ENCODE measurements around the gene ACOT7.

DNA sequence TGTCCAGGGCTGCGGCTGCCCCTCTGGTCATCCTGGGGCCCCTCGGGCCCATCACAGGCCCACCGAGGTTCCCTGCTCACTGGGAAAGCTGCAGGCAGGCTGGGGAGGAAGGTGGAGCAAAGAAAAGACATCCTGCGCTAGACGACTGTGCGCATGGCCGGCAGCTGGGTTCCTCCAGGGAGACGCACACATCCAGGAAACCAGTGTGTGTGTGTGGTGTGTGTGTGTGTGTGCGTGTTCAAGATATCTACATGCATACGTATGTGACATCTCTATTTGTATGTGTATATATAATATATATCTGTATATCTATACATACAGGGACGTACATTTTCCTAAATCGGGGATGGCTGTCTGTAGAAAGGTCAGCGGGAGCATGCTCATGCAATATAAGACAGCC is 63.7 kb downstream of the ACOT7 start:
- TF ChIP-seq, protein P1, sequence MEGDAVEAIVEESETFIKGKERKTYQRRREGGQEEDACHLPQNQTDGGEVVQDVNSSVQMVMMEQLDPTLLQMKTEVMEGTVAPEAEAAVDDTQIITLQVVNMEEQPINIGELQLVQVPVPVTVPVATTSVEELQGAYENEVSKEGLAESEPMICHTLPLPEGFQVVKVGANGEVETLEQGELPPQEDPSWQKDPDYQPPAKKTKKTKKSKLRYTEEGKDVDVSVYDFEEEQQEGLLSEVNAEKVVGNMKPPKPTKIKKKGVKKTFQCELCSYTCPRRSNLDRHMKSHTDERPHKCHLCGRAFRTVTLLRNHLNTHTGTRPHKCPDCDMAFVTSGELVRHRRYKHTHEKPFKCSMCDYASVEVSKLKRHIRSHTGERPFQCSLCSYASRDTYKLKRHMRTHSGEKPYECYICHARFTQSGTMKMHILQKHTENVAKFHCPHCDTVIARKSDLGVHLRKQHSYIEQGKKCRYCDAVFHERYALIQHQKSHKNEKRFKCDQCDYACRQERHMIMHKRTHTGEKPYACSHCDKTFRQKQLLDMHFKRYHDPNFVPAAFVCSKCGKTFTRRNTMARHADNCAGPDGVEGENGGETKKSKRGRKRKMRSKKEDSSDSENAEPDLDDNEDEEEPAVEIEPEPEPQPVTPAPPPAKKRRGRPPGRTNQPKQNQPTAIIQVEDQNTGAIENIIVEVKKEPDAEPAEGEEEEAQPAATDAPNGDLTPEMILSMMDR (conservative IDR thresholded peaks at IDR 0.05; ENCODE audit: low read depth, low read length) = no peak
- no peak for TF ChIP-seq EZH2phosphoT487 (IDR thresholded peaks at IDR 0.05; ENCODE audit: borderline replicate concordance, low read length)

Measured in PC-3 (cell line).